Measurements from ENCODE around the gene ZNF57.
"Not testable (repeated sequence)": the region's sequence is repeated elsewhere in the genome, so short reads cannot be mapped to it uniquely, and the experiment has no call there.

The ZNF57 gene

GRCh38 chr19:2917275-2918184 is 16.8 kb downstream of the ZNF57 start:
- H3K27me3 ChIP-seq (ENCODE audit: insufficient read depth, low read length), result no peaks in the 10 kb centered on the region
- H3K36me3 ChIP-seq (ENCODE audit: insufficient read depth, low read length), result peaks cover 32% of the 10 kb centered on the region
- no peak overlapping the region for H2AFZ ChIP-seq (ENCODE audit: low read depth, low read length)
- H3K9me3 ChIP-seq (ENCODE audit: low read length), result peaks cover 27% of the 10 kb centered on the region
- H3K4me3 ChIP-seq (ENCODE audit: low read length), result no peak overlapping the region
- H3K4me1 ChIP-seq (ENCODE audit: insufficient read depth, low read length), result peaks cover 21% of the 10 kb centered on the region

DNA sequence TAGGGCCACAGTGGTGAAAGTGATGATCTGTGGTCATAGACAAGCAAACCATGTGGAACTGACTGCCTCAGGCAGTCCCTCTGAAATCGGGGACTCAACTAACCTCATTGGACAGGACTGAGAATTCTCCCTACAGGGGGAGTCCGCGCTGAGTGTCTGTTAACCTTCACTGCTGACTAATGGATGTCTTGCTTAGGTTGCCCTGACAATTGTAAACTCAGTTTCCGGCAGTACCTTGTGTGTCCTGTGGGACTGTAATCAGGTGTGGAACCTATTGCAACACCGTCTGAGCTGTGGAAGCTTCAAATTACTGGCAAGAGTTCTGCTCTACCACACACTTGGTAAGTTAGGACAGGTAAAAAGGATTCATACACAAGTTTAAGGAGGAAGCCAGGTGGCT is 22.3 kb downstream of the ZNF57 start:
- Histone ChIP-seq H3K4me3 (ENCODE audit: low read length) (no peak overlapping the region), H3K4me1 (ENCODE audit: insufficient read depth, low read length) (no peaks in the 10 kb centered on the region), H3K9me3 (ENCODE audit: low read length) (peaks cover 18% of the 10 kb centered on the region), H3K36me3 (ENCODE audit: insufficient read depth, low read length) (peaks cover 14% of the 10 kb centered on the region), H3K27me3 (ENCODE audit: insufficient read depth, low read length) (no peaks in the 10 kb centered on the region), H2AFZ (ENCODE audit: low read depth, low read length) (no peak overlapping the region)

GRCh38 chr19:2923510-2923909 is 22.8 kb downstream of the ZNF57 start:
- Histone ChIP-seq H3K27me3 (ENCODE audit: insufficient read depth, low read length) (no peaks in the 10 kb centered on the region), H3K4me3 (ENCODE audit: low read length) (no peak overlapping the region), H3K9me3 (ENCODE audit: low read length) (peaks cover 17% of the 10 kb centered on the region), H3K4me1 (ENCODE audit: insufficient read depth, low read length) (no peaks in the 10 kb centered on the region), H2AFZ (ENCODE audit: low read depth, low read length) (no peak overlapping the region), H3K36me3 (ENCODE audit: insufficient read depth, low read length) (peaks cover 10% of the 10 kb centered on the region)

DNA sequence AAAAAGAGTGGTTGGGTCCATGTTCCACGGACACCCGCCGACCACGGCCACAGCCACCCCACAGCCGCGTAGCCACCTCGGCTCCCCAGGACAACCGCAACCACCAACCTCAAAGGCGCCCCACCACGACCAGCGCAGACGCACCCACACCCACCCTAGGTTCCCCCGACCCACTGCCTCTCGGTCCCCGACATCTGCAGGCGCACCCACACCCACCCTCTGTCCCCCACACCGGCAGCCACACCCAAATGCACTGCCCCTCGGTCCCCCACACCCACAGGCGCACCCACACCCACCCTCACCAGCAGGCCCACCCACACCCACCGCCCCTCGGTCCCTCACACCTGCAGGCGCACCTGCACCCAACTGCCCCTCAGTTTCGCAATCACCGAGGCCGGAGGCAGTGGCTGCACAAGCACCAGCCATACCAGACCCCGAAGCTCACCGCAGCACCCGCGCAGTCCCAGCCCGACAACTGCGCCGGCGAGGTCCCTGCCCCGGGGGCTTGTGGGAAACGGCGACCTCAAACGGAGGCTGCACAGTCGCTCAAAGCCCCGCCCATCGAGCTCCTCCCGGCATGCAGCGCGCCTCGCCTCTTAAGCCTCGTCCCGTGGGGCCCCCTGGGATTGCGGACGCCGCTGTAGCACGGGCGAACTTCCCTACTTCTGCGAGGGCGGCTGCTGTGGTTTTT is 25.8 kb downstream of the ZNF57 start:
- Histone ChIP-seq H3K27me3 (ENCODE audit: insufficient read depth, low read length) (no peaks in the 10 kb centered on the region), H3K9me3 (ENCODE audit: low read length) (peaks cover 14% of the 10 kb centered on the region), H3K4me1 (ENCODE audit: insufficient read depth, low read length) (no peaks in the 10 kb centered on the region), H3K4me3 (ENCODE audit: low read length) (no peak overlapping the region), H2AFZ (ENCODE audit: low read depth, low read length) (no peak overlapping the region), H3K36me3 (ENCODE audit: insufficient read depth, low read length) (peaks cover 3% of the 10 kb centered on the region)

- no peak overlapping the region for H2AFZ ChIP-seq (ENCODE audit: low read depth, low read length)
- H3K4me3 ChIP-seq (ENCODE audit: low read length), result no peak overlapping the region
These were observed 26.3 kb downstream of the ZNF57 start for GRCh38 chr19:2927032-2927430.

DNA sequence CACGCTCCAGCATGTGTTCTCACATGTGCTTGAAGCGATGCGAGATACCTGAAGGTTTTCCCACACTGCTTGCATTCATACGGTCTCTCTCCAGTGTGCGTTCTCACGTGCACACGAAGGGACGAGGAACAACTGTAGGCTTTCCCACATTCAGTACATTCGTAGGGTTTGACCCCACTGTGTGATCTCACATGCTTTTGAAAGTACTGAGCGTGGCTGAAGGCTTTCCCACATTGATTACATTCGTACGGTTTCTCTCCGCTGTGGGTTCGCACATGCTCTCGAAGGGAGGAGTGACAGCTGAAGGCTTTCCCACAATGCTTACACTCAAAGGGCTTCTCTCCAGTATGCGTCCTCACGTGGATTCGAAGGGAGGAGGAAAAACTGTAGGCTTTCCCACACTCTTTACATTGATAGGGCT is 32.8 kb downstream of the ZNF57 start:
- Histone ChIP-seq H3K9me3 (ENCODE audit: low read length) (peaks cover 53% of the 10 kb centered on the region), H3K4me3 (ENCODE audit: low read length) (no peak overlapping the region), H3K36me3 (ENCODE audit: insufficient read depth, low read length) (peaks cover 50% of the 10 kb centered on the region), H2AFZ (ENCODE audit: low read depth, low read length) (no peak overlapping the region), H3K27me3 (ENCODE audit: insufficient read depth, low read length) (no peaks in the 10 kb centered on the region), H3K4me1 (ENCODE audit: insufficient read depth, low read length) (no peaks in the 10 kb centered on the region)

More at GRCh38 chr19:2927032-2927430, 26.3 kb downstream of the ZNF57 start:
- H3K9me3 ChIP-seq (ENCODE audit: low read length), result peaks cover 14% of the 10 kb centered on the region
- no peaks in the 10 kb centered on the region for H3K4me1 ChIP-seq (ENCODE audit: insufficient read depth, low read length)
- no peaks in the 10 kb centered on the region for H3K27me3 ChIP-seq (ENCODE audit: insufficient read depth, low read length)
- H3K36me3 ChIP-seq (ENCODE audit: insufficient read depth, low read length), result peaks cover 3% of the 10 kb centered on the region

DNA sequence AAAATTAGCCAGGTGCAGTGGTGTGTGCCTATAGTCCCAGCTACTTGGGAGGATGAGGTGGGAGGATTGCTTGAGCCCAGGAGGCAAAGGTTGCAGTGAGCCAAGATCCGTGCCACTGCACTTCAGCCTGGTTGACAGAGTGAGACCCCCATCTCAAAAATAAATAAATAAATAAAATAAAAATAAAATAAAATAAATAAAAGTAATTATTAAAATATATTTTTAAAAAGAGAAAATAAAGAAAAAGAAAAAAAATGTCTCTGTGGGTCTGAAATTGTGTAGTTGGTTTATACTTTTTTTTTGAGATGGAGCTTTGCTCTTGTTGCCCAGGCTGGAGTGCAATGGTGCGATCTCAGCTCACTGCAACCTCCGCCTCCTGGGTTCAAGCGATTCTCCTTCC is 35.1 kb downstream of the ZNF57 start:
- not testable (repeated sequence) for H2AFZ ChIP-seq (ENCODE audit: low read depth, low read length); H3K4me3 ChIP-seq (ENCODE audit: low read length); H3K4me1 ChIP-seq (ENCODE audit: insufficient read depth, low read length); H3K27me3 ChIP-seq (ENCODE audit: insufficient read depth, low read length)
- Histone ChIP-seq H3K36me3 (ENCODE audit: insufficient read depth, low read length) (peaks cover 55% of the 10 kb centered on the region), H3K9me3 (ENCODE audit: low read length) (peaks cover 54% of the 10 kb centered on the region)

GRCh38 chr19:2942928-2943640 is 42.4 kb downstream of the ZNF57 start:
- Histone ChIP-seq H3K4me1 (ENCODE audit: insufficient read depth, low read length) (peaks cover 6% of the 10 kb centered on the region), H2AFZ (ENCODE audit: low read depth, low read length) (no peak overlapping the region), H3K27me3 (ENCODE audit: insufficient read depth, low read length) (no peaks in the 10 kb centered on the region), H3K9me3 (ENCODE audit: low read length) (peaks cover 10% of the 10 kb centered on the region), H3K4me3 (ENCODE audit: low read length) (no peak overlapping the region), H3K36me3 (ENCODE audit: insufficient read depth, low read length) (peaks cover 12% of the 10 kb centered on the region)

DNA sequence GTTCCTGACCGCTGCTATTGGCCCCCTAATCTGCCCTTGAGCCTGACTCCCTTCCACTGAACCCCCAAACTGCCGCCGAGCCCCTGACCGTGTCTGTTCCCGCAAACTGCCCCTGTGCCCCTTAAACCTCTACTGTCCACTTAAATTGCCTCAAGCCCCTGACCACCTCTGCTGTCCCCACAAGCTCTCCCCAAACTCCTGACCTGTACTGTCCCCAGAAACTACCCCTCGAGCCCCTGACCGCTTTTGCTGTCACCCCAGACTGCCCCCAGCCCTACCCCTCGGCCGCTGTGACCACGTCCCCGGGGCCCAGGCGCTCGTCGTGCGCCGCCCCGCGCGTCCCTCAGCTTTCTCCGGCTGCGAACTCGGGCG is 43.7 kb downstream of the ZNF57 start:
- Histone ChIP-seq H3K4me3 (ENCODE audit: low read length) (peak overlapping the region; percentile 69), H3K9me3 (ENCODE audit: low read length) (peaks cover 3% of the 10 kb centered on the region), H3K36me3 (ENCODE audit: insufficient read depth, low read length) (peaks cover 4% of the 10 kb centered on the region), H3K27me3 (ENCODE audit: insufficient read depth, low read length) (no peaks in the 10 kb centered on the region), H3K4me1 (ENCODE audit: insufficient read depth, low read length) (peaks cover 10% of the 10 kb centered on the region), H2AFZ (ENCODE audit: low read depth, low read length) (peak overlapping the region; percentile 81)

- H3K4me1 ChIP-seq (ENCODE audit: insufficient read depth, low read length), result peaks cover 16% of the 10 kb centered on the region
- H3K4me3 ChIP-seq (ENCODE audit: low read length), result peak within 1 kb of the TSS; percentile 69
- H3K27me3 ChIP-seq (ENCODE audit: insufficient read depth, low read length), result no peaks in the 10 kb centered on the region
- H3K9me3 ChIP-seq (ENCODE audit: low read length), result peaks cover 1% of the 10 kb centered on the region
- H2AFZ ChIP-seq (ENCODE audit: low read depth, low read length), result peak within 1 kb of the TSS; percentile 81
- no peaks in the 10 kb centered on the region for H3K36me3 ChIP-seq (ENCODE audit: insufficient read depth, low read length)
These were observed 44.2 kb downstream of the ZNF57 start, which contains the start of gene ZNF77 for GRCh38 chr19:2944775-2945574. Gene ZNF77, minus strand, starts transcription at chr19:2944971. Its CDS starts 131 bp downstream, at chr19:2944840.

GRCh38 chr19:2945575-2946184 is 45.0 kb downstream of the ZNF57 start:
- H3K9me3 ChIP-seq (ENCODE audit: low read length), result peaks cover 1% of the 10 kb centered on the region
- H3K4me3 ChIP-seq (ENCODE audit: low read length), result peak overlapping the region; percentile 69
- H3K36me3 ChIP-seq (ENCODE audit: insufficient read depth, low read length), result no peaks in the 10 kb centered on the region
- no peaks in the 10 kb centered on the region for H3K27me3 ChIP-seq (ENCODE audit: insufficient read depth, low read length)
- peak overlapping the region; percentile 81 for H2AFZ ChIP-seq (ENCODE audit: low read depth, low read length)
- H3K4me1 ChIP-seq (ENCODE audit: insufficient read depth, low read length), result peaks cover 17% of the 10 kb centered on the region

DNA sequence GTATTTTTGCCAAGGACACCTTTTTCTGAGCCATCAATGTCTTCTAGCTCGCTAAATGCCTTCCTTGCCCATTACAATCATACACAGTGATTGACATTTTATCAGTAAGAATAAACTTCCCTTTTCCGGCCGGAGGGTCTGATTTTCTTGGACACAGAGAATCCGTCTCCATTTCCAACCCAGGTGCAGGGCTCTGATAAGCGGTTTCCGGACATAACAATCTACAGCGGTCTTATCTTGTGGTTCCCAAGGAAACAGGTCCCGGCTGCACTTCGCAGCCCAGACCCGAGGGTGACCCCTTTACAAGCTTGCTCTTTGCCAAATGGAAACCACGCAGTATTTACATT is 49.2 kb downstream of the ZNF57 start:
- Histone ChIP-seq H3K4me3 (ENCODE audit: low read length) (peak overlapping the region; percentile 98), H3K9me3 (ENCODE audit: low read length) (no peaks in the 10 kb centered on the region), H3K27me3 (ENCODE audit: insufficient read depth, low read length) (no peaks in the 10 kb centered on the region), H3K36me3 (ENCODE audit: insufficient read depth, low read length) (no peaks in the 10 kb centered on the region), H3K4me1 (ENCODE audit: insufficient read depth, low read length) (peaks cover 11% of the 10 kb centered on the region), H2AFZ (ENCODE audit: low read depth, low read length) (peak overlapping the region; percentile 69)

All from neuron (in vitro differentiated cells).